Coronary artery (tissue), 2 donors: ENCODE results near the gene EPHA4.

Source experiments
- DNase-seq: peaks from one replicate; pipeline ENCODE4 v3.0.0-alpha.2; 2017; ENCODE audit warnings: low spot score
- H3K27ac ChIP-seq, 2 donors: fragments of 200-600 bp; sonication (generic); one replicate each; pipeline ENCODE4 v1.5.1; 2016 to 2019
- H3K4me3 ChIP-seq: fragments of 200-600 bp; sonication (generic); 2 replicates; pipeline ENCODE4 v1.5.1; 2016; ENCODE audit warnings: mild to moderate bottlenecking, moderate library complexity
- CTCF ChIP-seq: fragments of 200-600 bp; sonication (generic); IDR thresholded peaks from one replicate; pipeline ENCODE4 v1.5.1; 2019; ENCODE audit warnings: antibody characterized with exemption

The EPHA4 gene

DNA sequence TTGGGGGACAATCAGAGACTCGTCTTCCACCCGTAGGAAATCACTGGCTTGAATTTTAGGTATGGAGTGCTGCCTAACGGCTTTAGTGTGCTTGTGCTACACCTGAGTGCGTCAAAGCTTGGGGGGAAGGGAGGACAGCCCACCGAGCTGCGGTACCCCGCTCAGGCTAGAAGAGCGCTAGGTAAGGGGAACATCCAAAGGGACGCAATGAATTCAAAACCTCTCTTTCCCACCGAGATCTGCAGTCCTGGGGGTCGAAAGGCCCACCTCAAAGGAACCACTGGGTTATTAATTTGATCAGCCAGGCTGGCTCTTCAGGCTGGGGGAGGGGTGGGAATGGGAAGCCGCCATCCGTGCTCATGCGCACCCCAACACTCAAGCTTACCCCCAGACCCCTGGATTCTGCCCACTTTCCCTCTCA lies 2.7 kb downstream of the EPHA4 start:
- Histone ChIP-seq H3K4me3 (peak overlapping the region; percentile 83), H3K27ac (no peak overlapping the region)
- no peak for DNase-seq
- TF ChIP-seq CTCF: no peak

DNA sequence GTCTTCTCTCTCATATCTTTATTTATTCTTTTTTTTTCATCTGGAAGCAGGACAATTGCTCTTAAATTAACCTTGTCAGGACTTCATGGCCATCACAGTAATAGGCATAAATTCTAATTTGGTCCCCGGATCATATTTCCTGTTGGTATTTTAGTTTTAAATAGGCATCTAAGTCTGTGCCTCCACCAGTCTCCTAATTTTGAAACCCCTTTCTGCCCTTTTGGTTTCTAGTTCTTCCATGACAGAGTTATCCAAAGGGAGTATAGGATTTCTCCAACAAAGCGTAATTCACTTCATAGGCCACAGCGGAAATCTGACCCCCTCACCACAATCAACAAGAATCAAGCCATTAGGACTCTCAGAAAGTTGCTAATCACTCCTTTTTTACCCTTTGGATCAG lies 3.8 kb downstream of the EPHA4 start:
- DNase-seq: no peak
- Histone ChIP-seq H3K4me3 (no peak overlapping the region), H3K27ac (no peak overlapping the region)
- no peak for TF ChIP-seq CTCF

DNA sequence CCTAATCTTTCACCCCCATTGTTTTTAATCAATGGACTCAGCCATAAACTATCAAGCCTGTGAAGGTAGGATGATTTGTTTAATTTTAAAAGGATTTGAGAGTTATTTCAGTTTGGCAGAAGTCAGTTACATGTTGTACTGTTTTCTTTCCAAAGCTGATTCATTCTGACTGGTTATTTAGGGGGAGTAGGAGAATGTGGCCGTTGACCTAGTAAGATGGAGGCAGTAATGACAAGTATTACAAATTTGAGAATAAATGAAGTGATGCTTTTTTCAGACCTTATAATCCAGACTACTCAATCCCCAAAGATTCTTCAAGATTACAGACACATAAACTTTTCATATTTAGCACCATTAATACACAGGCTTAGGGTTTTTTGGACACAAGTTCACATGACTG lies 4.3 kb downstream of the EPHA4 start:
- no peak overlapping the region for H3K4me3 ChIP-seq
- H3K27ac ChIP-seq: no peak overlapping the region
- no peak for TF ChIP-seq CTCF

GRCh38 chr2:221567231-221567760 lies 4.8 kb downstream of the EPHA4 start:
- peak overlapping the region in 1 of 2 donors; percentile 6 for H3K27ac ChIP-seq
- TF ChIP-seq CTCF: no peak
- DNase-seq: no peak
- no peak overlapping the region for H3K4me3 ChIP-seq

More for the DNA sequence above, 4.3 kb downstream of the EPHA4 start:
- DNase-seq: no peak

DNA sequence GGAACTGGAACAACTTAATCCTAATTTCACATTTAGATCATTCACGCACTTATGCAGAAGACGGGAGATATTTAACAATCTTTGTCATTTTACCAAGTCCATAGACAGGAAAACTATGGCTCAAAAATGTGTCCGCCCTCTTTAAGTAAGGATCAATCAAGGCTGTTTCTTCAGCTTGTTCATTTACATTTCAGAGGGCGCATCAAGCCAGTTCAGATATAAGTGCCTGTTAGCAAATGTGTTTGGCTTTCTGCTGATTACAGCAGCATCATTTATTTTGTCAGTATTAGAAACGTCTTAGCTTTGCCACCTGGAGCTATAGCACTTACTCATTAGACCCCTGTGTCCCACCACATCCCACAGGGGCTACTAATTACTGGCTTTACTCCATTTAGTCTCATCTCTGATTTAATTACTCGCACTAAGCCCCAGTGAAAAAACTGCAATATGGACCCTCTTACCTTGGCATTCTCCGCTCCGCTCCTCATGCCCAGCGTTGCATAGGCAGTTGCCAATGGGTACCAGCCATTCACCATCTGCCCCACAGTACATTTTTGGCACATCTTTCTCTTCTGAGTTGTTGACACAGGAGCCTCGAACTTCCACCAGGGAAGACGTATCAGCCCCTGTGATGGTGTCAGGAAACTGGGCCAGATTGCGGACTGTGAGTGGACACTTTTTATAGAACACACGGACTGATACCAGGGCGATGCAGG lies 8.7 kb downstream of the EPHA4 start:
- no peak for DNase-seq
- no peak for TF ChIP-seq CTCF
- no peak overlapping the region for H3K27ac ChIP-seq
- H3K4me3 ChIP-seq: no peak overlapping the region

- H3K27ac ChIP-seq: no peak overlapping the region
- H3K4me3 ChIP-seq: no peak overlapping the region
- no peak for DNase-seq
- TF ChIP-seq CTCF: no peak
Observed at GRCh38 chr2:221562226-221562625, 9.9 kb downstream of the EPHA4 start.

GRCh38 chr2:221561770-221562169 lies 10.3 kb downstream of the EPHA4 start:
- Histone ChIP-seq H3K4me3 (no peak overlapping the region), H3K27ac (no peak overlapping the region)
- DNase-seq: no peak
- TF ChIP-seq CTCF: no peak
